GM10248 (cell line): ENCODE results near the gene ADAT2.

Source experiments
- CTCF ChIA-PET: fragments of 300-600 bp; sonication (Branson Sonifier 250); formaldehyde crosslinking; extraction: SDS; loops from one replicate; lab custom pipeline; 2021; ENCODE audit warnings: antibody characterized with exemption; lab: Yijun Ruan, JAX
- POLR2A ChIA-PET: fragments of 350-650 bp; sonication (Branson Sonifier 250); formaldehyde crosslinking; extraction: SDS; loops from one replicate; lab custom pipeline; 2020; ENCODE audit warnings: antibody characterized with exemption; lab: Yijun Ruan, JAX
- DNase-seq: peaks from one replicate; pipeline ENCODE4 v3.0.0; 2012; ENCODE audit errors: extremely low spot score
- CTCF ChIP-seq: IDR thresholded peaks from 2 replicates; pipeline ENCODE4 v1.5.1; 2012; ENCODE audit warnings: mild to moderate bottlenecking, low read depth; ENCODE audit errors: extremely low read depth, missing control alignments, control extremely low read depth

ADAT2 gene

DNA sequence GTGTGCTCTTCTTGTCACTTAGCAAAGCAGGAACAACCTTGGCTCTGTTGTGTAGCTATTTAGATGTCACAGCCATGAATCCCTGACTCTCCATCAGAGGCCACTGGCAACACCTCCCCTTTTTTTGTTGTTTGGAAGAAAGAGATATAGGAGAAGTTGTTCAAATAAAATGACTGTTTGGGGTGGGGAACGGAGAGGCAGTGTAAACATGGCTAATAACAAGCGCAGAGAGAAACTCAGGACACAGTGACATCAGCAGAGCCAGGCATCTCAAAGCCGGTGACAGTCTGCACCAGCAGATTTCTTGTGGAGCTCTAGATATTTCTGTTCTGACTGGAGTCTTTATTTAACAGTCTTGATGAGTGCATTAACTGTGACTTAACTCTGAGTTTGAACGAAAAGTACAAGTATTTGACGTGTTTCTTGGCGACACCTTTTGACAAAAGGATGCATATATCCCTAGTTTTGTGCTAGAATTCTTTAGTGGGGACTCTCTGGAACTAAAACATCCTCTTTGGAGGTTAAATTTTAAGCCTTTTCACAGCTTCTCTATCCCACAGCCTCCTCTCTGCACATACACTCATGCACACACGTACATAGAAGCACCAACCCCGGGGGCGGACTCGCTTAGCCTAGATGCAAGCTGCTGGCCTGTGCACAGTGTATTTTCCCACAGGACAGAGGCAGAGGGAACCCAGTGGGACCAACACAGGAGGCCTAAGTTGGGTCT is 53.8 kb downstream of the ADAT2 start:
- DNase-seq, result no peak
- POLR2A ChIA-PET, result no interaction called here
- TF ChIP-seq CTCF, result no peak
- CTCF ChIA-PET, result interaction anchor here (1.1 to 3.4 kb wide), 5 partner anchors 12 to 228 kb away, joined by 3 to 15 read pairs (median 8); no protein-coding TSS in a partner anchor

DNA sequence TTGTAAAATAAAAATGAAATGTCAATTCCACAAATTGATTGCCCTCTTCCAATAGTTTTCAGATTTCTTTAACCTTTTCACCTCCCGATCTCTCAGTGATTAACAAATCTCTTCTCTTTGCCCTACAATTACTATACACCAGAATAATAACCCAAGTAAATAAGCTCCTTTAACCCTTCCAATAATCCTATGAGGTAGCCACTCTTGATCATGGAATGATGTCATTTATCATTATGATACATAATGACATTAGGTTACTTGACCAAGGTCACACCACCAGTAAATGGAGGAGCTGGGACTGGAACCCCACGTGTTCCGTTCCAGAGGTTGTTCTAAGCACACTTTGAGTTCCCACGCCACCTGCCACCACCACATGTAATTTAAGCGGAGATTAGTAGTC is 54.8 kb downstream of the ADAT2 start:
- no peak for DNase-seq
- ChIA-PET CTCF (interaction anchor here (1.1 to 3.4 kb wide), 6 partner anchors 11 to 704 kb away, joined by 3 to 15 read pairs (median 6); no protein-coding TSS in a partner anchor), POLR2A (no interaction called here)
- TF ChIP-seq CTCF, result no peak

DNA sequence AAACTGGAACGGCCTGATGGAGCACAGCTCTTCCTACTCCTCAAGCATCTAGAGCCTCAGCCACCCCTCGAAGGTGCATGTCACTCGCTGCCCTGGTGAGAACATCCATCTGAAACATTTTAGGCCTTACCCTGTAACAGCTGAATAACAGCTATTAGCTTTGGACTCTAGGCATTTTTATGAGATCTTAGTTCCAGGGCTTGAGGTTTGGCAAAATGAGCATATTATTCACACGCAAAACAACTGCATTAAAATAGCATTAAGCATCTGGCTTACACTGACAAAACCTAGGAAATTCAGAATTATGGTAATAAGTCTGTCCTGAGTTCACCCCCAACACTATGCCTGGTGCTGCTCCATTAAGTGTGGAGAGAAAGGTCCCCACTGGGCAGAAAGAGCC is 56.1 kb downstream of the ADAT2 start:
- no peak for DNase-seq
- ChIA-PET CTCF (interaction anchor here (1.0 to 3.4 kb wide), 2 partner anchors 10 to 13 kb away, joined by 3 to 12 read pairs; no protein-coding TSS in a partner anchor), POLR2A (no interaction called here)
- no peak for TF ChIP-seq CTCF

DNA sequence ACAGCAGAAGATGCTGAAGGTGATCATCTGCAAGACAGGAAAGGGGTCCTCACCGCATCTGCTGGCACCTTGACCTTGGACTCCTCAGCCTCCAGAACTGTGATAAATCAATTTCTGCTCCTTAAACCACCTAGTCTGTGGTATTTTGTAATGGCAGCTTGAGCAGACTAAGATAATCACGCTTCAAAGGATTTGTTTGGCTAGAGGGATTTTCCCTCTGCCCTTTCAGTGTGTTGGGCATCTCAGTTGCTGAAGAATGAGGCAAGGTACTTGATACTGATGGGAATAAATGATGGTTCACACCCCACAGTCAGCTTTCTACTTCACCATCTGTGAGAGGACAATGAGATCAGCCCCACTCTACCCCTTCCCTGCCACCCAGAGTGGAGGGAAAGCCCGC is 60.2 kb downstream of the ADAT2 start:
- TF ChIP-seq CTCF, result no peak
- POLR2A ChIA-PET, result no interaction called here
- DNase-seq, result no peak
- CTCF ChIA-PET, result no interaction called here

DNA sequence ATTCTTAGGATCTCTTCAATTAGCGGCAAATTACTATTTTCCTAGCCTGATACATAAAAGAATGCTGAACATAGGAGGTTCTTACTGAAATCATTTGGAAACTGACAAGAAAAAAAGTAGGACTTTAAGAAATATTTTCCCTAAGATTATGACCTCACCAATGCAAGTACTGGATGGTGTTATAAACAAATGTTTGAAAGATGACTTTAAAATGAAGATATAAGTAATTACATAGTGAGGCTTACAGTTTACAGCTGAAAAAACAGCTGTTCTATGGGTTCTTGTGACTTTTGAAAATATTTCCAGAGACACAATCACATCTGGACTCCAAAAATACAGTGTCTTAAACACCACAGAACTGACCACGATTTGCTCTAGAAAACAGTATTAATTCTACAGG is 64.9 kb downstream of the ADAT2 start:
- ChIA-PET POLR2A (no interaction called here), CTCF (interaction anchor here (1.3 to 3.8 kb wide), 3 partner anchors 11 to 42 kb away, joined by 3 to 15 read pairs (median 4); no protein-coding TSS in a partner anchor)
- TF ChIP-seq CTCF, result no peak
- no peak for DNase-seq

- POLR2A ChIA-PET, result no interaction called here
- CTCF ChIA-PET, result interaction anchor here (1.3 to 1.6 kb wide), 2 partner anchors 29 to 50 kb away, joined by 3 to 4 read pairs; no protein-coding TSS in a partner anchor
- DNase-seq, result no peak
- TF ChIP-seq CTCF, result no peak
Measured at GRCh38 chr6:143376861-143377260, 73.6 kb downstream of the ADAT2 start.
